Mammary epithelial cell (primary cell): Measurements from ENCODE around the gene ABHD17C.

Source experiments
- CTCF ChIP-seq, 2 donors: IDR thresholded peaks in 1 of 2; conservative IDR thresholded peaks in 1 of 2; 2 replicates each; pipeline ENCODE4 v1.5.1; 2011 to 2012; ENCODE audit warnings: inconsistent platforms in 2 of 2, low read length in 2 of 2, mild to moderate bottlenecking in 2 of 2, control low read depth in 1 of 2, low read depth in 1 of 2; ENCODE audit not compliant: insufficient read depth in 1 of 2; ENCODE audit errors: extremely low read depth in 1 of 2
- EZH2 ChIP-seq: IDR thresholded peaks from 2 replicates; pipeline ENCODE4 v1.6.1; 2012; ENCODE audit warnings: low read length, inconsistent platforms, borderline replicate concordance

GRCh38 chr15:80747317-80748053 lies 52.4 kb downstream of the ABHD17C start:
- TF ChIP-seq CTCF (conservative IDR thresholded peaks at IDR 0.05 in 1 of 2, IDR thresholded peaks at IDR 0.05 in 1 of 2; ENCODE audit: extremely low read depth in 1 of 2, insufficient read depth in 1 of 2, low read depth in 1 of 2, low read length in 2 of 2) (no peak), EZH2 (no peak)
